A673 (cell line): Measurements from ENCODE around the gene GDPD3.

Experiments
- CTCF ChIP-seq: fragments of 300-800, 200-600 bp; sonication (generic); conservative IDR thresholded peaks from 2 replicates; pipeline ENCODE4 v1.5.1; 2017; ENCODE audit warnings: low read depth, mild to moderate bottlenecking, antibody characterized with exemption, low read length, moderate library complexity, mixed read lengths
- EZH2 ChIP-seq: fragments of 200-600 bp; sonication (generic); IDR thresholded peaks from 2 replicates; pipeline ENCODE4 v1.6.1; 2017; ENCODE audit warnings: borderline replicate concordance, low read depth, mild to moderate bottlenecking, mixed read lengths, antibody characterized with exemption, low read length; ENCODE audit not compliant: poor library complexity, severe bottlenecking

DNA sequence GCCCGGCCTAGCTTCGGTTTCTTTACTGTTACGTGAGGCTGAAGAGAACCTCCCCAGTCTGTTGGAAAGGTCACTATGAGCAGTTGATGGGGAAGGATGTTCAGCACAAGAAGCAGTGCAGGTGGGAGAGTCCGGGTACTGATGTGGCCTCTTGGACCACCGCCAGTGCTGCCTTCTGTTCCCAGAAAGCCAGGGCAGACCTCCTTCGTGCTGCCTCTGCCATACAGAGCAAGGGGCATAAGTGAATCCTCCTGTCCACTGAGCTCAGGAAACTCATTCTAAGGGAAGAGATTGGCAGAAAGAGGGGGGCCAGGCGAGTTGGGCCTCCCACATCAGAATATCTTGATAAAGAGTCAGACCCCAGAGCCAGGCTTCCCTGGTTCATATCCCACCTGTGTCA is 33.9 kb downstream of the GDPD3 start:
- TF ChIP-seq CTCF: no peak
- TF ChIP-seq EZH2: no peak
